GM21619 (cell line): ENCODE data around the gene CCDC157.
A peak's percentile ranks its signal among the peaks of the same experiment; 100 is the strongest.
"Not testable (repeated sequence)": the region's sequence is repeated elsewhere in the genome, so short reads cannot be mapped to it uniquely, and the experiment has no call there.

ENCODE experiments used
- ATAC-seq: cut with Tn5 transposase; IDR thresholded peaks from one replicate; pipeline ENCODE4 v1.9.1; 2021; ENCODE audit not compliant: unreplicated experiment

Gene CCDC157

DNA sequence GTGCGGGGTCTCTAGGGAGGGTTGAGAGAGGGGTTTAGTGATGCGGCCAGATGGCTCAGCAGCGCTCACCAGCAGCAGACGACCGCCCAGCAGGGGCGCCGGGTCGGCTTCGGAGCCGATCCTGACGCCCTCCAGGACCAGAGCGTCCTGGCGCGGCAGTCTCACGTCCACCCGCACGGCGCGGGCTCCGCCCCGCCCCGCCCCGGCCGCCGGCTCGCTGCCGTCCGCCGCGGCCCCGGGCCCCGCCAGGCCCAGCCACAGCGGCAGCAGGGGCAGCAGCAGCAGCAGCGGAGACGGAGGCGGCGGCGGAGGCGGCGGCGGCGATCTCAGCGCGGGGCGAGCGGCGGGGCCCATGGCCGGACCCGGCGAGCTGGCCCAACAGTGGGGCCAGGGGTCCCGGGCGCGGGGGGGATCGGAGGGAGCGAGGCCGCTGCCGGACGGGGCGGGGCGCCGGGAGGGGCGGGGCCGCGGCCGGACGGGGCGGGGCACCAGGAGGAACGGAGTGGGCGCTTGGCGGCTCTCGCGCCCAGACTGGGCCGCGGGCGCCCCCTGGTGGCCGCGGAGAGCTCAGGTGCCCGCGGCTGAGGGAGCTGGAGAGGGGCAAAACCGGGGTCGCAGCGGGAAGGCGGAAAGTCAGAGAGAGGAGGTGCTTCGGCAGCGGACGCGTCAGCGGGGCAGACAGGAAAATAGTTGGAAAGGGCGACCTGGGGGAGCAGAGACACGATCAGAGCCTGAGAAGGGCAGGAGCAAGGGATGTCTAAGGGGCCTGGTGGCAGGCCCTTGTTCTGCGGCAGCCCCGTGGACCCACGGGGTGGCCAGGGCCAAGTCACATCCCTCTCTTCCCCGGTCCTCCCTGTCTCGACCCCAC is 30.4 kb downstream of the CCDC157 start, which contains the start of gene RNF215:
RNF215 (minus strand) TSS at position 452 of the 868 bp plus-strand sequence; CDS start at position 354, 98 bp downstream.
- peak; percentile 54 for ATAC-seq

DNA sequence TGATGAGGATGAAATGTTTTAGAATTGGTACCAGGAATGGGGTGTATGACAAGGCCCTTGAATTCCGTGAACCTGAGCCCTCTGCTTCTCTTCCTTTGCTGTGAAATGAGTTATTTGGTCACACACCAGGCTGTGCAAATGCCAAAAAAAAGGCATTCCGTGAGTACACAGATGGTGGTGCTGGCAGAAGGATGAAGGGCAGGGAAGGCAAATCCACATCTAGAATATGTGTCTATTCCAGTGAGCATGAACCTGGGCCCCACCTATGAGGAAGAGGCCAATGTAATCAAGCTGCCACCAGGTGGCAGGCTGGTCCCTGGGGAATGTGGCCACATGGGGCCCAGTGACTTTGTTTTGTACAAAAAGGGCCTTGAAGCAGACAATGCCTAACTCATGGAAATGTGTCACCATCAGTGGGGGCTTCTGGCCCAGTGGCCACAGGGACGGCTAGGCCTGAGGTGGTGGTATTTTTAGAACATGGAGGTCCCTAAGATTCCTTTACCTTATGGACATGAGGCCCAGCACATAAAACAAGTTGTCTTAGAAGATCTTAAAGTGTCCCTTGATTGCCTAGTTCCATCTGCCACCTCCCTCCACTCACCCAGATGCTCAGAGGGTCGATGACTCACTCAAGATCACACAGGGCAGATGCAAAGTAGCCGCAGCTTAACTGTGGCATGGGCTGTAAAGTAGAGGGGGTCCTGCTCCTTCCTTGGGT is 34.3 kb downstream of the CCDC157 start:
- ATAC-seq, result no peak

DNA sequence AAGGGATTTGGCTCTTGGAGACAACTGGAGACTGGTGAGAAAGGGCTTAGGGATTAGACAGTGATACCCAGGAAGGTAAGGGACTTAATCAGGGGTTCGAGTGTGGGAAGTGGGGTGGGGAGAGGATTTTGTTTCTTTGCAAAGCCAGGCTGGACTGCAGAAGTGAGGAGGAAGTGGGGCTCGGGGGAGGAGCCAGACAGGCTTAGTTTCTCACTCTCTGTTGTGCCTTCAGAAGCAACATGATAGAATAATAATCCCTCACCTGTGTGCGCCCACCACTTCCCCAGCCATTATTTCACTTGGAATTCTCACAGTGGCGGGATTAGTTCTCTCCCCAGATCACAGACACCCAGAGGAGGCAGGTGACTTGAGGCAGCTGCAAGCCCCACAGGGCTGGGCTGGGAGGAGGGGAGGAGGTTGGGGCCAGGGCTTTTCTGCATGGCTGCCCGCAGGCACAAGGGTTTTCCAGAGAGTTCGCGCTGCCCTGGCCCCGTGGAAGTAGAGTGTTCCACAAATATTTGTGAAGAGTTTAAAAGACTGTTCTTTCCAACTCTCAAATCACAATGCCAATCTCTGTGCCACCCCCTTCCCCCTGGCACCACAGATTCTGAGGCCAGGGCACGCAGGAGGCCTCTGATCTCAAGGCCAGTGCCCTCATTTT is 36.0 kb downstream of the CCDC157 start:
- ATAC-seq, result no peak

DNA sequence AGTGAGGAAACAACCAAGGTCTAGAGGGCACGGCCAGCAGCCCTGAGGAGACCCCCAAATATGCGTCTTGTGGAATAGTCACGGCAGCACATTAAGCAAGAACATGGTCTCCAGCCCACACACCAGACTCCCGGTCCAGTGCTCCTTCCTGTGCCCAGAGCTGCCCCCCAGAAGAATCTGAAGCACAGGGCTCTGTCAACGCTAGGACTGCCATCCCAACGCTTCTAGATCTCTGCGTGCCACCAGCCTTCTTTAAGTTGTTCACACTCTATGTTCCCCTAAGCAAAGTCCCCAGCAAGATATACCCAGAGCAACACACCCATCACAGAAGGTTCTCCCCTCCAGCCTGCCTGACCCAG is 36.5 kb downstream of the CCDC157 start:
- ATAC-seq, result no peak

- ATAC-seq, result no peak
Measured at GRCh38 chr22:30393885-30394284, 37.1 kb downstream of the CCDC157 start.

- ATAC-seq, result no peak
Measured at GRCh38 chr22:30396871-30397655, 40.3 kb downstream of the CCDC157 start, which contains the start of gene SEC14L2. TSS of gene SEC14L2 (plus strand) at chr22:30397018. CDS start at chr22:30397117, 99 bp downstream.

GRCh38 chr22:30397656-30398635 is 41.1 kb downstream of the CCDC157 start:
- no peak for ATAC-seq

DNA sequence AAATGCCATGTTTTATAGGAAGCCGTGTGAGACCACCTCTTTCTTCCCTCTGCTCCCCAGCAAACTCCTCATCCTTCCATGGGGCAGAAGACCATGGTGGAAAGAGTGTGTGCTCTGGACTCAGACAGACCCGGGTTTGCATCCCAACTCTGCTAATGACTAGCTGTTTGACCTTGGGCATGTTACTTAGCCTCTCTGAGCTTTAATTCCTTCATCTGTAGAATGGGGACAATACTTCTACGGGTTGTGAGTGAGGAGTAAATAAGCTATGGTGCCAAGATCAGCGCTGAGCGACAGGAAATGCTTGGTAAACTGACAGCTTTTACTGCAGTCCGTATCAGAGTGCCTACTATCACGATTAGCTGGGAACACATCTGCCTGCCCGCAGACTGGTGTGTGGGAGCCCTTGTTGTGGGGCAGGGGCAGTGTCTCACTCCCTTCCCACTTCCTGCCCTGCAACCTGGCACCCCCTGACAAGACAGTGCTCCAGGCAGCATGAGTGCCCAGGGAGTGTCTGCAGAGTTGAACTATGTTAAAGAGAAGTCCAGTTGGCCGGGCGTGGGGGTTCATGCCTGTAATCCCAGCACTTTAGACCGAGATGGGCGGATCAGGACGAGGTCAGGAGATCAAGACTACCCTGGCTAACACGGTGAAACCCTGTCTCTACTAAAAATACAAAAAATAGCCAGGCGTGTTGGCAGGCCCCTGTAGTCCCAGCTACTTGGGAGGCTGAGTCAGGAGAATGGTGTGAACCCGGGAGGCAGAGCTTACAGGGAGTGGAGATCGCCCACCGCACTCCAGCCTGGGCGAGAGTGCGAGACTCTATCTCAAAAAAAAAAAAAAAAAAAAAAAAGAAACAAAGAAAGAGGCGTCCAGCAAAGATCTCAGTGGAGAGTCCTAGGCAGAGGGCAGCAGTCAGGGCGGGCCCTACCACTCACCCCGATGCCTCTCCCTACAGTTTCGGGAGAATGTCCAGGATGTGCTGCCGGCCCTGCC is 42.2 kb downstream of the CCDC157 start:
- no peak for ATAC-seq

GRCh38 chr22:30399718-30400117 is 42.9 kb downstream of the CCDC157 start:
- no peak for ATAC-seq

DNA sequence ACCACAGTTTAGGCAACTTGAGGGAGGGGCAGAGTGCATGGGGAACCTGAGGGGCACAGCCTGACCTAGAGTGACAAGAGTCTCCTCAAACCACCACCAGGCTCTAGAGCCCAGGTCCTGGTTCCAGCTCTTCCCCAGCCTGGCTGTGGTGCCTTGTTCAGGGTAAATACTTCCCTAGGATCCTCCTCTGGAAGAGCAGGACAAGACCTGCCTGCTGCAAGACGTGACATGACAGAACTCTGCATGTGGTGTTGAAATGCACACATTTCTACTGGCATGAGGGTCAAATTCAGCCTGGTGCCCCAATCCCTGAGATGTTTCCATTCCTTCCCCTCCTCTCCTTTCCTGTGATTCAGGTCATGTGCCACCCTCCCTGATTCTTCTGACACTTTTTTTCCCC is 43.4 kb downstream of the CCDC157 start:
- no peak for ATAC-seq

DNA sequence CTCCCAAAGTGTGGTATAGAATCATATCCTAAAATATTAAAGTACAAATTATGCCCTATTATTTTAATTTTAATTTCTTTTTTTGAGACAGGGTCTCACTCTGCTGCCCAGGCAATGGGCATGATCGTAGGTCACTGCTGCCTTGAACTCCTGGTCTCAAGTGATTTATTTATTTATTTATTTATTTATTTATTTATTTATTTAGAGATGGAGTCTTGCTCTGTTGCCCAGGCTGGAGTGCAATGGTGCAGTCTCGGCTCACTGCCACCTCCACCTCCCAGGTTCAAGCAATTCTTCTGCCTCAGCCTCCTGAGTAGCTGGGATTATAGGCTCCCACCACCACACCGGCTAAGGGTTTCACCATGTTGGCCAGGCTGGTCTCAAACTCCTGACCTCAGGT is 44.2 kb downstream of the CCDC157 start:
- ATAC-seq, result not testable (repeated sequence)

- no peak for ATAC-seq
Measured at GRCh38 chr22:30402028-30402765, 45.4 kb downstream of the CCDC157 start.

DNA sequence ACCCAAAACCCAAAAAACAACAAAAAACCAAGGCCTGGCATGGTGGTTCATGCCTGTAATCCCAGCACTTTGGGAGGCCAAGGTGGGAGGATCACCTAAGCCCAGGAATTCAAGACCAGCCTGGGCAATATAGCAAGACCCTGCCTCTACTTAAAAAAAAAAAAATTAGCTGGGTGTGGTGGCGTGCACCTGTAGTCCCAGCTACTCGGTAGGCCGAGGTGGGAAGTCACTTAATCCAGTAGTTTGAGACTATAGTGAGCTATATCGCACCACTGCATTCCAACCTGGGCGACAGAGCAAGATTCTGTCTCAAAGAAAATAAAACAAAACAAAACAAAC is 45.9 kb downstream of the CCDC157 start:
- ATAC-seq, result not testable (repeated sequence)

- ATAC-seq, result no peak
Measured at GRCh38 chr22:30404307-30404706, 47.5 kb downstream of the CCDC157 start.

DNA sequence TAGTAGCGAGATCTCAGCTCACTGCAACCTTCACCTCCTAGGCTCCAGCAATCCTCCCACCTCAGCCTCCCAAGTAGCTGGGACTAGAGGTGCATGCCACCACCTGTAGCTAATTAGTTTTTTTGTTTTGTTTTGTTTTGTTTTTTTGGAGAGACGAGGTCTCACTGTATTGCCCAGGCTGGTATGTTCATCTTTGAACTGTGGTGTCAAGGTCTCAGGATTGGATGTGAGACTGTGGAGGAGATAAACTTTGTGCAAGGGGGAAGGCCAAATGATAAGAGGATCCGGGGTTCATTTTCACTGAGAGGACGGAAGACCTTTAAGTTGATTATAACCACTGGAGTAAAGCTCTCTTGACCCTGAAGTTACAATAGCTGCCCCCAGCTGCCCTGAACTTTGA is 48.9 kb downstream of the CCDC157 start:
- ATAC-seq, result no peak

DNA sequence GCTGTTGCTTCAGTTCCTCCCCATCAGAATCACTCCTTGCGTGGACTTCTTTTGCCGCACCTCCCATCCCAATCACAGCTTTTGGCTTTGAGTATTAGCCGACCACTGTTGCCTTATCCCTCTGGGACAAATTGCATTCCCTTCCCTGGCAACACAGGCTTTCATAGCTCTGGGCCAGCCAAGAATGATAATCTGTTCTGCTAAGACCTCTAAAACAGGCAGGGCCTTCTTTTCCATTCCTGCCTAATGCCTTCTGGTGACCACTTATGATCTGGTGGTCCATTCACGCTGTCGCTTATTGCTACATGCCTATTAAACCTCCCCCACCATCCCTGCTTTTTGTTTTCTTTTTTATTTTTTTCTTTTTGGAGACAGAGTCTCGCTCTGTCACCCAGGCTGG is 49.6 kb downstream of the CCDC157 start:
- no peak for ATAC-seq

- ATAC-seq, result no peak
Measured at GRCh38 chr22:30408388-30409102, 51.7 kb downstream of the CCDC157 start.
